HAP-1 (cell line): ENCODE measurements around the gene SOWAHC.
"Not testable (repeated sequence)": the region's sequence is repeated elsewhere in the genome, so short reads cannot be mapped to it uniquely, and the experiment has no call there.

Experiments used
- DNase-seq, 2 experiments: peaks; one replicate each; pipeline ENCODE4 v3.0.0-alpha.2; 2016 to 2020; ENCODE audit warnings: low spot score in 2 of 2
- H3K27me3 ChIP-seq: fragments of 250-450 bp; sonication (Bioruptor Pico); 2 replicates; pipeline ENCODE4 v1.5.1; 2020; ENCODE audit warnings: low read depth, mild to moderate bottlenecking, moderate library complexity
- H3K36me3 ChIP-seq: fragments of 250-450 bp; sonication (Bioruptor Pico); replicated peaks from 2 replicates; pipeline ENCODE4 v1.5.1; 2020; ENCODE audit warnings: mild to moderate bottlenecking
- H3K4me1 ChIP-seq: fragments of 250-450 bp; sonication (Bioruptor Pico); 2 replicates; pipeline ENCODE4 v1.5.1; 2020; ENCODE audit warnings: mild to moderate bottlenecking
- H3K4me3 ChIP-seq: fragments of 250-450 bp; sonication (Bioruptor Pico); 2 replicates; pipeline ENCODE4 v1.5.1; 2020; ENCODE audit warnings: mild to moderate bottlenecking, moderate library complexity
- H3K9me3 ChIP-seq: fragments of 250-450 bp; sonication (Bioruptor Pico); 2 replicates; pipeline ENCODE4 v1.5.1; 2020; ENCODE audit warnings: mild to moderate bottlenecking, moderate library complexity
- in situ Hi-C: fragments of 300-500 bp; cut with MboI; formaldehyde crosslinking; loops from 3 replicates; pipeline ENCODE4 v1.14.3; 2020; ENCODE audit warnings: low sequenced_read_pairs, inconsistent platforms, mixed read lengths

The SOWAHC gene

GRCh38 chr2:109630441-109631430 is 16.6 kb downstream of the SOWAHC start:
- no peak for DNase-seq
- in situ Hi-C loops = no loop called here
- no peaks in the 10 kb centered on the region for H3K27me3 ChIP-seq
- H3K4me1 ChIP-seq = no peaks in the 10 kb centered on the region; the same call in 1 of the 2 replicates
- no peak overlapping the region for H3K4me3 ChIP-seq
- no peaks in the 10 kb centered on the region; the same call in 1 of the 2 replicates for H3K9me3 ChIP-seq
- no peaks in the 10 kb centered on the region for H3K36me3 ChIP-seq

GRCh38 chr2:109631741-109632140 is 17.6 kb downstream of the SOWAHC start:
- no peaks in the 10 kb centered on the region; the same call in 1 of the 2 replicates for H3K9me3 ChIP-seq
- no peaks in the 10 kb centered on the region; the same call in none of the 2 replicates for H3K4me1 ChIP-seq
- in situ Hi-C loops = no loop called here
- H3K27me3 ChIP-seq = no peaks in the 10 kb centered on the region
- H3K36me3 ChIP-seq = no peaks in the 10 kb centered on the region
- no peak for DNase-seq
- no peak overlapping the region for H3K4me3 ChIP-seq

DNA sequence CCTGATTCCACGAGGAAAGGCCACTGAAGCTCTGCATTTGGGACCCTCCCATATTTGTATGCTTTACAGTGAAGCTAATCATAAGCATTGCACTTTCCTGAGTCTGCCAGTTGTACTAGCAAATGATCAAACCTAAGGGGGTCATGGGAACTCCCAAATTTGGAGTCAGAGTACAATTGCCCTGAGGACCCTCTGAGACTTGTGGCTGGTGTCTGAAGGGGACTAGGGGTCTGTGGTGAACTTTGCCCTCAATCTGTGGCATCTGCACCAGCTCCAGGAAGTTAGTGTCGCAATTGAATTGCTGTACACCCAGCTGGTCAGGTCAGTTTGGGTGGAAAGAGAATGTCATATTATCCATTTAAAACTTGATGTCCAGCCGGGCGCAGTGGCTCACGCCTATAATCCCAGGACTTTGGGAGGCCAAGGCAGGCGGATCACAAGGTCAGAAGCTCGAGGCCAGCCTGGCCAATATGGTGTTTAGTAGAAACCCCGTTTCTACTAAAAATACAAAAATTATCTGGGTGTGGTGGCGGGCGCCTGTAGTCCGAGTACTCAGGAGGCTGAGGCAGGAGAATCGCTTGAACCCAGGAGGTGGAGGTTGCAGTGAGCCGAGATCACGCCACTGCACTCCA is 18.1 kb downstream of the SOWAHC start:
- DNase-seq = no peak
- H3K4me1 ChIP-seq = no peaks in the 10 kb centered on the region; the same call in none of the 2 replicates
- no peaks in the 10 kb centered on the region for H3K27me3 ChIP-seq
- no peaks in the 10 kb centered on the region for H3K36me3 ChIP-seq
- H3K4me3 ChIP-seq = no peak overlapping the region
- H3K9me3 ChIP-seq = no peaks in the 10 kb centered on the region; the same call in 1 of the 2 replicates
- in situ Hi-C loops = no loop called here

GRCh38 chr2:109633284-109633961 is 19.3 kb downstream of the SOWAHC start:
- Histone ChIP-seq H3K9me3 (no peaks in the 10 kb centered on the region; the same call in 1 of the 2 replicates), H3K27me3 (no peaks in the 10 kb centered on the region), H3K4me3 (no peak overlapping the region), H3K36me3 (no peaks in the 10 kb centered on the region), H3K4me1 (no peaks in the 10 kb centered on the region; the same call in none of the 2 replicates)
- no peak for DNase-seq
- in situ Hi-C loops = no loop called here

GRCh38 chr2:109635426-109636304 is 21.5 kb downstream of the SOWAHC start:
- Histone ChIP-seq H3K4me3 (no peak overlapping the region), H3K36me3 (no peaks in the 10 kb centered on the region), H3K4me1 (no peaks in the 10 kb centered on the region; the same call in none of the 2 replicates), H3K9me3 (no peaks in the 10 kb centered on the region; the same call in 1 of the 2 replicates), H3K27me3 (no peaks in the 10 kb centered on the region)
- DNase-seq = no peak
- in situ Hi-C loops = no loop called here

DNA sequence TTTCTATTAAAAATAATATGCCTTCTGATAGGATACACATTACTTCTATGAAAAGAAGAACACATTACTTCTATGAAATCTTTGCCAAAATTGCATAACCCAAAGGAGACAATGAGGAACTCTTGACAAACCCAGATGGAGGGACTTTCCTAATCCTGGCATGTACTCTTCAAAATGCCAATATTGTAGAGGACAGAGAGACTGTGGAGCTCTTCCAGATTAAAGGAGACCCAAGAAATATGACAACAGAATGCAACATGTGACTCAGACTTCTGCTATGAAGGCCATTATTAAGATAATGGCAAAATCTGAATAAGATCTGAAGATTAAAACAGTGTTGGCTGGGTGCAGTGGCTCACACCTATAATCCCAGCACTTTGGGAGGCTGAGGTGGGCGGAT is 22.2 kb downstream of the SOWAHC start:
- DNase-seq = no peak
- Histone ChIP-seq H3K27me3 (no peaks in the 10 kb centered on the region), H3K4me3 (no peak overlapping the region), H3K4me1 (no peaks in the 10 kb centered on the region; the same call in none of the 2 replicates), H3K36me3 (no peaks in the 10 kb centered on the region), H3K9me3 (no peaks in the 10 kb centered on the region; the same call in 1 of the 2 replicates)
- in situ Hi-C loops = no loop called here

GRCh38 chr2:109637749-109638570 is 23.8 kb downstream of the SOWAHC start:
- H3K9me3 ChIP-seq = no peaks in the 10 kb centered on the region; the same call in 1 of the 2 replicates
- no peaks in the 10 kb centered on the region for H3K36me3 ChIP-seq
- no peaks in the 10 kb centered on the region; the same call in 1 of the 2 replicates for H3K4me1 ChIP-seq
- no peaks in the 10 kb centered on the region for H3K27me3 ChIP-seq
- no peak overlapping the region for H3K4me3 ChIP-seq
- in situ Hi-C loops = no loop called here
- no peak for DNase-seq

- in situ Hi-C loops = no loop called here
- H3K9me3 ChIP-seq = no peaks in the 10 kb centered on the region
- H3K4me1 ChIP-seq = no peaks in the 10 kb centered on the region; the same call in 1 of the 2 replicates
- no peak overlapping the region for H3K4me3 ChIP-seq
- H3K27me3 ChIP-seq = no peaks in the 10 kb centered on the region
- H3K36me3 ChIP-seq = no peaks in the 10 kb centered on the region
- DNase-seq = no peak
These were observed 24.6 kb downstream of the SOWAHC start for GRCh38 chr2:109638795-109639194.

- H3K4me1 ChIP-seq, in situ Hi-C loops, H3K9me3 ChIP-seq: not testable (repeated sequence)
These were observed 25.8 kb downstream of the SOWAHC start for GRCh38 chr2:109640000-109640399.

DNA sequence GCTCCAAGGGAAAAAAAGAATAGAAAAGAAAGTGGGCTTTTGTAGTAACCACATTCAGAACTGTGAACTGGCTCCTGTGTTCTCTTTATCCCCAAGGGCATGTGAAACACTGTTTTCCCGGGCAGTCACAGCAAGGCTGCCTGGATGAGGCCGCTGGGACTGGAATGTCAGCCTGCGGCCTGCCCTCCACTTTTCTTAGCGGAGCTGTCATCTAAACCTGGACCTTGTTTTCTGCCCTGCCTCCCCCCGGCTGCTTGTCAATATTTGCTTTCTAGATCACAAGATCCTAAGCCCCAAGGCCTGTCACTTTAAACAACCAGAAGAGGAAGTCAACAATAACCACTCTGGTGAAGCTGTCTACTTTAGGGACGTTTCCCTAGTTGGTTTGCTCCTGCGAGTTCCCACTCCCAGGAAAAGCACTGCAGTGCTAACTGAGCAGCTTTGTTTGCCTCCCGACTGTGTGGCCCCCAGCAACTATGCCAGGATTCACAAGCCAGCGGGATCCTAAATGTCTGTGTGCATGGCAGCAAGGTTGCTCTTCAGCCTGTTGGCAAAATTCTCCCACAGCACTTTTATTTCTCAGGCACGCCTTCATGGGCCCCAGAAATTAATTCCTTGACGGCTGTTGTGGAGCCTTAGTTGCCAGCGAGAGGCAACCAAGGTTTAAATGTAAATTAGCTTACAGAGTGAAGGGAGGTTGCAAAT is 30.6 kb downstream of the SOWAHC start:
- no peaks in the 10 kb centered on the region for H3K27me3 ChIP-seq
- no peaks in the 10 kb centered on the region for H3K36me3 ChIP-seq
- in situ Hi-C loops = no loop called here
- H3K4me1 ChIP-seq = peaks cover 15% of the 10 kb centered on the region
- H3K9me3 ChIP-seq = no peaks in the 10 kb centered on the region
- no peak overlapping the region for H3K4me3 ChIP-seq
- peak; percentile 62 to 65 for DNase-seq

More at GRCh38 chr2:109640000-109640399, 25.8 kb downstream of the SOWAHC start:
- DNase-seq, H3K36me3 ChIP-seq, H3K4me3 ChIP-seq, H3K27me3 ChIP-seq: not testable (repeated sequence)

DNA sequence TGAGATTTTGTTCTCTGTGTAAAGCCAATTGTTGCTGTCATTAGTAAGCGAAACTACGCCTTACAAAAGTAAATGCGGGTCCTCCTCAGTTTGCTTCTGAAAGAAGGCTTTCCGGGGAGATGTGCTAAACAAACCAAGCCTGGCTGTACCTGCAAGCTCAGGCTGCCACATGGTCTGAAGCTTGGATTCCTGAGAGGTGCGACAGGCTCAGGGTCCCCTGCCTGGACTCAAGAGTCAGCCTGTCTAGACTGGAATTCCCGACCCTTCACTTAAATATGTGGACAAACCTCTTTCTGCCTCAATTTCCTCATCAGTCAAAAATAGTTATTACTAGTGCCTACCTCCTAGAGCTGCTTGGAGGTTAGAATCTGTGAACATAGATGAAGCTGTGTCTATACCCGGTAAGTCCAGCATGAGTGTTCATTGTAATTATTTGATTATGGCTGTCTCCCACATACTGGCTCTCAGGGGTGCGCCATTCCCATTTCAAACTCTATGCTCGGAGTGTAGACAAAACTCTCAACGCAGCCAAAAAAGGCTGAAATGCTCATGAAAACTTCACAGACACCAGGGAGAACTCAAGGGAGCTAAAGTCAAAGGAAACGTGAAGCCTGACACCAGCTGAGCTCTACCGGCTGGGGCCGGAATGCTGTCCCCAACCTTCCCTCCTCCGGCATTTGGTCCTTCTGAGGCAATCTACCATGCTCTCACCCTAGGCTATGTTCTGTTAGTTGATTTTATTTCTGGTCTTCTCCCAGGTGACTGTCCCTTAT is 31.4 kb downstream of the SOWAHC start:
- Histone ChIP-seq H3K4me3 (no peak overlapping the region), H3K27me3 (no peaks in the 10 kb centered on the region), H3K4me1 (peaks cover 15% of the 10 kb centered on the region), H3K9me3 (no peaks in the 10 kb centered on the region), H3K36me3 (no peaks in the 10 kb centered on the region)
- in situ Hi-C loops = no loop called here
- DNase-seq = no peak
